Colonic mucosa (tissue), 4 donors: ENCODE data around the gene DTWD2. TPM values are rescaled to one million over a fixed set of nuclear protein-coding genes. Genes with fewer than 3 reads are reported as not detected.
"Not testable (repeated sequence)": the region's sequence is repeated elsewhere in the genome, so short reads cannot be mapped to it uniquely, and the experiment has no call there.

ENCODE experiments used
- DNase-seq: peaks from one replicate; pipeline ENCODE4 v3.0.0-alpha.2; 2020
- H3K27ac ChIP-seq: fragments of 200-600 bp; one replicate; pipeline ENCODE4 v1.8.0; 2021
- H3K27me3 ChIP-seq: fragments of 200-600 bp; one replicate; pipeline ENCODE4 v1.8.0; 2021
- H3K36me3 ChIP-seq: fragments of 200-600 bp; one replicate; pipeline ENCODE4 v1.8.0; 2021
- H3K4me1 ChIP-seq: fragments of 200-600 bp; one replicate; pipeline ENCODE4 v1.8.0; 2021; ENCODE audit warnings: mild to moderate bottlenecking
- H3K4me3 ChIP-seq: fragments of 200-600 bp; one replicate; pipeline ENCODE4 v1.8.0; 2021
- H3K9ac ChIP-seq, 2 donors: one replicate each; pipeline ENCODE4 v1.7.0; 2013; ENCODE audit warnings: control low read depth in 2 of 2, low read depth in 2 of 2, low read length in 2 of 2
- H3K9me3 ChIP-seq: fragments of 200-600 bp; one replicate; pipeline ENCODE4 v1.8.0; 2021
- CTCF ChIP-seq: fragments of 200-600 bp; IDR thresholded peaks from one replicate; pipeline ENCODE4 v1.8.0; 2022; ENCODE audit warnings: antibody characterized with exemption, mild to moderate bottlenecking
- intact Hi-C: fragments of 100-400 bp; cut with DNase I; formaldehyde crosslinking; loops from one replicate; pipeline ENCODE4 v1.14.1; 2022
- total RNA-seq, 2 donors: library from RNA; stranded (reverse); fragmentation: NEBNext Ultra II Directional in 1 of 2; extraction: Animal tissue kit (Norgen Biotek cat#: 25700) in 1 of 2; gene quantifications; one replicate each; pipeline ENCODE4 v1.2.1, GENCODE V29; 2021
- donor health status: healthy.
- donor health status: DM: no; HTN: no; CAD: no.
- donor health status: DM: no; HTN: no; CAD: no.

DTWD2 gene
- total RNA-seq, 2 donors from 2014 or later = 7.5 to 11.7 TPM

- intact Hi-C loops = no loop called here
- Histone ChIP-seq H3K4me1 (no peaks in the 10 kb centered on the region), H3K27me3 (no peaks in the 10 kb centered on the region), H3K4me3 (no peak overlapping the region), H3K9me3 (no peaks in the 10 kb centered on the region), H3K36me3 (no peaks in the 10 kb centered on the region), H3K27ac (no peak overlapping the region), H3K9ac (no peak overlapping the region)
- no peak for DNase-seq
- no peak for TF ChIP-seq CTCF
Observed at GRCh38 chr5:118919016-118919415, 69.3 kb downstream of the DTWD2 start.

- Histone ChIP-seq H3K4me1 (no peaks in the 10 kb centered on the region), H3K9ac (no peak overlapping the region), H3K27me3 (no peaks in the 10 kb centered on the region), H3K36me3 (no peaks in the 10 kb centered on the region), H3K27ac (no peak overlapping the region), H3K9me3 (no peaks in the 10 kb centered on the region), H3K4me3 (no peak overlapping the region)
- TF ChIP-seq CTCF = no peak
- intact Hi-C loops = no loop called here
- DNase-seq = no peak
Observed at GRCh38 chr5:118918232-118918631, 70.1 kb downstream of the DTWD2 start.

- H3K4me3 ChIP-seq, H3K27me3 ChIP-seq, H3K9me3 ChIP-seq, H3K36me3 ChIP-seq, H3K27ac ChIP-seq, DNase-seq, H3K9ac ChIP-seq, intact Hi-C loops, H3K4me1 ChIP-seq: not testable (repeated sequence)
Observed at GRCh38 chr5:118907536-118907935, 80.8 kb downstream of the DTWD2 start.

DNA sequence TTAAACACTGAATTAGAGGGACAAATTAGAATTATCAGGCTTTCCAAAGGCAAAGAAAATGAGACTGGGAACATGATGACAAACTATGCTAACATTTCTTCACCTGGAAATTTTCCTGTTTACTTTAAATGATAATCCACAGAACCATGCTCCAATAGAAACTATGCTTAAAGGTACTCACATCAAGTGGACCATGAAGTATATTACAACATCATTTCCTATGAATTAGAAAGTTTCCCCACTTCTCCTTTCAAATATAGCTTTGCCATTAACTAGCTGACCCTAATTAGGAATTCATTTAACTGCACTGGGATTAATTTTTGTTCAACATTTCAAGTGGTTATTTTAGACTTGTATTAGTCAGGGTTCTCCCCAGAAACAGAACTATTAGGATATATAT, 81.4 kb downstream of the DTWD2 start:
- no peak overlapping the region for H3K4me3 ChIP-seq
- no peaks in the 10 kb centered on the region for H3K27me3 ChIP-seq
- no peaks in the 10 kb centered on the region for H3K9me3 ChIP-seq
- no peak for DNase-seq
- no peaks in the 10 kb centered on the region for H3K4me1 ChIP-seq
- intact Hi-C loops = no loop called here
- no peak overlapping the region for H3K27ac ChIP-seq
- no peak overlapping the region for H3K9ac ChIP-seq
- no peak for TF ChIP-seq CTCF
- no peaks in the 10 kb centered on the region for H3K36me3 ChIP-seq

GRCh38 chr5:118905196-118905595, 83.2 kb downstream of the DTWD2 start:
- Histone ChIP-seq H3K27me3 (no peaks in the 10 kb centered on the region), H3K27ac (no peak overlapping the region), H3K4me3 (no peak overlapping the region), H3K9ac (no peak overlapping the region), H3K4me1 (no peaks in the 10 kb centered on the region), H3K9me3 (no peaks in the 10 kb centered on the region), H3K36me3 (no peaks in the 10 kb centered on the region)
- TF ChIP-seq CTCF = no peak
- intact Hi-C loops = no loop called here
- no peak for DNase-seq

- Histone ChIP-seq H3K36me3 (no peaks in the 10 kb centered on the region), H3K27ac (no peak overlapping the region), H3K27me3 (no peaks in the 10 kb centered on the region), H3K9me3 (no peaks in the 10 kb centered on the region), H3K4me3 (no peak overlapping the region), H3K4me1 (no peaks in the 10 kb centered on the region), H3K9ac (no peak overlapping the region)
- no peak for DNase-seq
- no peak for TF ChIP-seq CTCF
- intact Hi-C loops = no loop called here
Observed at GRCh38 chr5:118902656-118903438, 85.5 kb downstream of the DTWD2 start.
